HFF-Myc (cell line): ENCODE measurements around the gene CORO2B.

Source experiments
- DNase-seq: peaks from one replicate; pipeline ENCODE4 v3.0.0-alpha.2; 2011; ENCODE audit warnings: low read depth; ENCODE audit errors: extremely low read depth
- H3K4me3 ChIP-seq: replicated peaks from 2 replicates; pipeline ENCODE4 v1.5.1; 2011; ENCODE audit warnings: low read depth, mild to moderate bottlenecking, control low read depth, low read length
- TF ChIP-seq, protein P1 (sequence below): IDR thresholded peaks from 2 replicates; pipeline ENCODE4 v1.5.1; 2012; ENCODE audit warnings: mild to moderate bottlenecking, low read depth, low read length, control low read depth; ENCODE audit errors: missing control alignments

The CORO2B gene

DNA sequence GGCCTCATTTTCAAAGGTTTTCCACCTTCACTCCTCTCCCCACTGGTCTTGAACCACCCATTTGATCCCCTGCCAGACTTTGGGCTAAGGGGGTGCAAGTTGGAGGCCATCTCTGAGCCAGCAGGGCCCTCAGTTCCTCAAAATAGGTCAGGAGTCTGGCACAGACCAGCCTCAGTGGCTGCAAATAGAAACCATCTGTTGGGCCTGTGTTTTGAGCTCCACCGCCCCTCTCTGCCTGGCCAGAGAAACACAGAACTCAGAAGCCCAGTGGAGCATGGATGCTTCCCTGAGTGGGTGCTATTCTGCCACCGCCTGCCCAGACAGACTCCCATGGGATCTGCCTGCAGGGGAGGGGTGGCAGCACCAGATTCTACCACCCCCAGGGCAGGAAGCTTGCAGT lies 56.3 kb downstream of the CORO2B start:
- no peak overlapping the region for H3K4me3 ChIP-seq
- no peak for DNase-seq
- TF ChIP-seq, protein P1, sequence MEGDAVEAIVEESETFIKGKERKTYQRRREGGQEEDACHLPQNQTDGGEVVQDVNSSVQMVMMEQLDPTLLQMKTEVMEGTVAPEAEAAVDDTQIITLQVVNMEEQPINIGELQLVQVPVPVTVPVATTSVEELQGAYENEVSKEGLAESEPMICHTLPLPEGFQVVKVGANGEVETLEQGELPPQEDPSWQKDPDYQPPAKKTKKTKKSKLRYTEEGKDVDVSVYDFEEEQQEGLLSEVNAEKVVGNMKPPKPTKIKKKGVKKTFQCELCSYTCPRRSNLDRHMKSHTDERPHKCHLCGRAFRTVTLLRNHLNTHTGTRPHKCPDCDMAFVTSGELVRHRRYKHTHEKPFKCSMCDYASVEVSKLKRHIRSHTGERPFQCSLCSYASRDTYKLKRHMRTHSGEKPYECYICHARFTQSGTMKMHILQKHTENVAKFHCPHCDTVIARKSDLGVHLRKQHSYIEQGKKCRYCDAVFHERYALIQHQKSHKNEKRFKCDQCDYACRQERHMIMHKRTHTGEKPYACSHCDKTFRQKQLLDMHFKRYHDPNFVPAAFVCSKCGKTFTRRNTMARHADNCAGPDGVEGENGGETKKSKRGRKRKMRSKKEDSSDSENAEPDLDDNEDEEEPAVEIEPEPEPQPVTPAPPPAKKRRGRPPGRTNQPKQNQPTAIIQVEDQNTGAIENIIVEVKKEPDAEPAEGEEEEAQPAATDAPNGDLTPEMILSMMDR = no peak

DNA sequence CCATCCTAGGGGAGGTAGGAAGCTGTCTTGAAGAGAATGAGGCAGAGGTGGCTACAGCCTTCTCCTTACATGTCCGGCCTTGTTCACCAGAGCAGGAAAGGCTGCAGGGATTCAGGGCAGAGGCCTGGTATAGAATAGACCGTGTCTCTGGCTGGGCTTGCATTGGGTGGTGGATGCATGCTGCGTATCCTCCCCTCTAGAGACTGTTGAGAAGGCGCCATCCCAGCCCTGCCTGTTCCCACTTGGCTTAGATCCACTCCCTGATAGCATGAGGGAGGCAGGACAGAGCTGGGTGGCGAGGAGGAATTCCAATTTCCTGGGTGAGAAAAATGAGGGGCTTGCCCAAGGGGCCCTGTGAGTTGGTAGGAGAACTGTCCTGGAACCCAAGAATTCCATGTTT lies 57.5 kb downstream of the CORO2B start:
- DNase-seq = no peak
- TF ChIP-seq, protein P1 = no peak
- H3K4me3 ChIP-seq = no peak overlapping the region

DNA sequence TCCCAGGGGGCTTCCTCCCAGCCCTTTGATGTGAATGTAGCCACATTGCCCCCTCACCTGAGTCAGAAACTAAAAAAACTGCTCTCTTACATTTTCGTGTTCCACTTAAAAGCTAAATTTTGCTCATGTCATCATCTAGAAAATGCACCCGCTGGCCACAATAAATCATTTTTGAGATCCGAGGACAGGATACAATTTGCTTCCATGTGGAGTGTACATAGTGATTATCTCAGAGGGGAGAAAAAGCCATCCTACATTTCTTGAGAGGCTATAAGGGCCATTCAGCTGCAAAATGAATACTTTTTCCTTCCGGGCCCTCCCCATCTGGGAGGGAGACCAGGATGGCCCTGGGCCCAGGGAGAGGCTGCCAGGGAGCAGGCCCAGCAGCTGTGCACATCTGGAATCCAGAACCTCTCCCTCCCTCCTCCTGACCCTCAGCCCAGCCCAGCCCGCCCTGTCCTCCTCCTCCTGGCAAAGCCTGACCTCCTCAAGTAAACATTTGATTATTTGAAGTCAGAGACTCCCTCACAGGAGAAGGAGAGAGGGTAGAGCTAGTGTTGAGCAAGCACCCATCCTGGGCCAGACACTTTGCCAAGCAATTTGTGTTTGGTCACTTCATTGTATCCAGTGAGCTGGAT lies 59.1 kb downstream of the CORO2B start:
- H3K4me3 ChIP-seq = no peak overlapping the region
- peak; percentile 30 for DNase-seq
- TF ChIP-seq, protein P1 = no peak

DNA sequence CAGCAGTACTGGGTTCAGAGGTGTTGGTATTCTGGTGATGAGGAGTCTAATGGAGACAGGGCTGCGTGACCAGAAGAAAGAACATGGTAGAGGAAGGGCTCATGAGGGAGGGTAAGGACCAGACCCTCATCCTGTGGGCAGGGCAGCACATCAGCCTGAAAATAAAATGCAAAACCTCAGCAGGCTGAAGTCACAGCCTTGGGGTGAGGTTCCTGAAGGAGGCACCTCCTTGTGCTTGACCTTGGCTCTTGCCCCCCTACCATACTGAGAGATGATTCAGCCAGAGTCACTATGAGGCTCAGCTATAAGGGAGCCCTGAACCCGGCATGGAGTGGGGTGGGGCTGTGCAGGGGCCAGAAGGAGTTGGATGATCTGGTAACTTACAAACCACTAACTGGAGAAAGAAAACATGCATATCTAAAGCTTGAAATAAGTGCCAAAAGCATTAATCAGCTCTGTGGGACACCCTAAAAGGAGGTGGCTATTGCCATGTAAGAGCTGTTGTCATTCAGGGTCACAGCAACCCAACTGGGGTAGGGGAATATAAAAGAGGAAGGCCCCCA lies 60.2 kb downstream of the CORO2B start:
- H3K4me3 ChIP-seq = no peak overlapping the region

DNA sequence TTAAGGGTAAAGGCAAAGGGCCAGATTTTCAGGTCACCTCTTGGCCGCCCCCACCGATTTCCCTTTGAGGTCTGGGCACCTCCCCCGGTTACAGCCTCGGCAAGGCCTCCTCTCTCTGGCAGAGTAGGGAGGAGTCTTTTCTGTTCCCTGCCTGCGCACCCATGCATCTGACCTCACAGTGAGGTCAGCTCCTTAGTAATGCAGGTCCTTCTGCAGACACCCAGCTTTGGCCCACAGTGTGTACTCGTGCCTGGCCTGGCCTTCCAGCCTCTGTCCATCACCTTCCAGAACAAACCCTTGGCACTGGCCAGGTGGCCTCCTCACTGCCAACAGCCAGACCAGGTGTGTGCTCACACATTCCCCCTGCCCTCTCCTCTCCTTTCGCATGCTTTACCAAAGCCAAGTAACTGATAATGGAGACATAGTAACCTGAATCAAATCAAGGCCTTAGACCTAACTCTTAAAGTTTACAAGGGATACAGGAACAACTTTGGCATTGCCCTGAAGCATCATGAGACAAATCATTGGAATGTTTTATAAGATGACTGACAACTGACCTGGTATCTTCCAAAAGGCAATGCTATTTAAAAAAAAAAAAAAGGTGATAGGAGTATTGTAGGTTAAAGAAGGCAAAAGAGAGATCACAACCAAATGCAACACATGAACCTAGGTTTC lies 61.3 kb downstream of the CORO2B start:
- no peak for DNase-seq

More for the DNA sequence above, 60.2 kb downstream of the CORO2B start:
- TF ChIP-seq, protein P1 = no peak
- DNase-seq = no peak

DNA sequence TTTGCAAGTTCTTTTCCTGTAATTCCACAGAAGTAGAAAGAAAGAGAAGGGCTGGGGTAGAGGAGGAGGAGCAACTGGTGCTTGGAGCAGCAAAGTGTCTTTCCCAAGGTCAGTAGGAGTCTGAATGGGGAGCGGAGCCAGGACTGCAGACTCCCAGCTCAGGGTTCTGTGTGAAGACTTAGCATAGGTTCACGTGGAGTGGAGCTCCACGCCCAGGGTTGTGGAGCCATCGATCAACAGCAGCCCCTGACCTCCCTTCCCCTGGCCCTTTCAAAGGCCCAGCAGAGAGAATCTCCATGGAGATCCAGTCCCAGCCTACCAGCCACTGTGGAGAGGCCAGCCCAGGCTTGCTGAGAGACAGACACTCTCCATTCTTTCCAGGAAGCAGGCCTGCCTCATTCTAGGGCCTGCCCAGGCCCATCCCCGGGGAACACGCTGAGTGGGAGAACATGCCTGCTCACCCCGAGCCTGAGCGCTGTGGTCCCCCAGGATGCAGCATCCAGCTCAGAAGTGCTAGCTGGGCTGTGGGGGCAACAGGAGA lies 62.1 kb downstream of the CORO2B start:
- no peak for DNase-seq
- H3K4me3 ChIP-seq = no peak overlapping the region
- TF ChIP-seq, protein P1 = no peak

More for the DNA sequence above, 61.3 kb downstream of the CORO2B start:
- TF ChIP-seq, protein P1 = no peak
- H3K4me3 ChIP-seq = no peak overlapping the region
